ENCODE data around the gene CDH16. TPM values are rescaled to one million over a fixed set of nuclear protein-coding genes. Genes with fewer than 3 reads are reported as not detected.

Gene CDH16
- total and polyA plus RNA-seq, 2 of the 13 experiments (the other 11 are each of a cell fraction or from before 2014, with no cell fraction given) = 2.7 to 3.9 TPM

DNA sequence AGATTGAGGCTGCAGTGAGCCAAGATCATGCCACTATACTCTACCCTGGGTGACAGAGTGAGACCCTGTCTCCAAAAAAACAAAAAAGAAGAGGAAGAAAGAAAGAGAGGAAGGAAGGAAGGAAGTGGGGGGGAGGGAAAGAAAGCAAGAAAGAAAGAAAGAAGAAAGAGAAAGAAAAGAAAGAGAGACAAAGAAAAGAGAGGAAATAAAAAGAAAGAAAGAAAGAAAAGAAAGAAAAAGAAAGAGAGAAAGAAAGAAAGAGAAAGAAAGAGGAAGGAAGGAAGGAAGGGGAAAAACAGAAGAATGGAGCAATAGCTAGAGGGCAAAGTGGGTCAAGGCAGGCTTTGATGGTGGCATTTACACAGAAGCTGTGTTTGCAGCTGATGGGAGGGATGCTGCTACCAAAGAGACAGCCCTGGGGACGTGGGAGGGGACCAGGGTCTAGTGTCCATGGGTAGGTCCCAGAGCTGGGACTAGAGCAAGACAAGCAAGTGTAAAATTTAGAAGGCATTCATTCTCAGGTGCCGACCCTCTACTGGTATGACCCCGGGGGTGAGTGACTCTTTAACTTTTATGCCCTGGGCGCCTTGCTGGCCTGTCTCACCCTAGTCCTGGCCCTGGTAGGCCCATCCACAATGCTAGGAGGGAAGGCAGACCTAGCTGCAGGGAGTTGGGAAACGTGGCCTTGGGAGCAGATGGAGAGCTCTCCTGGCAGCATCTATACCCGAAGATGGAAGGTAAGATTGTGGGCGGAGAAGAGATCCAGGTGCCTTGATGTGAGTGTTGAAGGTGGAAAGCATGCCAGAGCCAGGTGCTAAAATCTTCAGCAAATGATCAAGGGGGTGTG is 40.4 kb upstream of the CDH16 start (continued):
- TF ChIP-seq, protein P1, sequence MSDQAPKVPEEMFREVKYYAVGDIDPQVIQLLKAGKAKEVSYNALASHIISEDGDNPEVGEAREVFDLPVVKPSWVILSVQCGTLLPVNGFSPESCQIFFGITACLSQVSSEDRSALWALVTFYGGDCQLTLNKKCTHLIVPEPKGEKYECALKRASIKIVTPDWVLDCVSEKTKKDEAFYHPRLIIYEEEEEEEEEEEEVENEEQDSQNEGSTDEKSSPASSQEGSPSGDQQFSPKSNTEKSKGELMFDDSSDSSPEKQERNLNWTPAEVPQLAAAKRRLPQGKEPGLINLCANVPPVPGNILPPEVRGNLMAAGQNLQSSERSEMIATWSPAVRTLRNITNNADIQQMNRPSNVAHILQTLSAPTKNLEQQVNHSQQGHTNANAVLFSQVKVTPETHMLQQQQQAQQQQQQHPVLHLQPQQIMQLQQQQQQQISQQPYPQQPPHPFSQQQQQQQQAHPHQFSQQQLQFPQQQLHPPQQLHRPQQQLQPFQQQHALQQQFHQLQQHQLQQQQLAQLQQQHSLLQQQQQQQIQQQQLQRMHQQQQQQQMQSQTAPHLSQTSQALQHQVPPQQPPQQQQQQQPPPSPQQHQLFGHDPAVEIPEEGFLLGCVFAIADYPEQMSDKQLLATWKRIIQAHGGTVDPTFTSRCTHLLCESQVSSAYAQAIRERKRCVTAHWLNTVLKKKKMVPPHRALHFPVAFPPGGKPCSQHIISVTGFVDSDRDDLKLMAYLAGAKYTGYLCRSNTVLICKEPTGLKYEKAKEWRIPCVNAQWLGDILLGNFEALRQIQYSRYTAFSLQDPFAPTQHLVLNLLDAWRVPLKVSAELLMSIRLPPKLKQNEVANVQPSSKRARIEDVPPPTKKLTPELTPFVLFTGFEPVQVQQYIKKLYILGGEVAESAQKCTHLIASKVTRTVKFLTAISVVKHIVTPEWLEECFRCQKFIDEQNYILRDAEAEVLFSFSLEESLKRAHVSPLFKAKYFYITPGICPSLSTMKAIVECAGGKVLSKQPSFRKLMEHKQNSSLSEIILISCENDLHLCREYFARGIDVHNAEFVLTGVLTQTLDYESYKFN (CRISPR knock-in tag; conservative IDR thresholded peaks at IDR 0.05) = no peak
- TF ChIP-seq SAP130 (CRISPR knock-in tag; IDR thresholded peaks at IDR 0.05; ENCODE audit: low read depth) (0 out of 2 replicates have a peak, but pooled peaks have one; percentile 14), MIER3 (CRISPR knock-in tag; IDR thresholded peaks at IDR 0.05; ENCODE audit: borderline replicate concordance) (no peak)
- TF ChIP-seq, protein P2, sequence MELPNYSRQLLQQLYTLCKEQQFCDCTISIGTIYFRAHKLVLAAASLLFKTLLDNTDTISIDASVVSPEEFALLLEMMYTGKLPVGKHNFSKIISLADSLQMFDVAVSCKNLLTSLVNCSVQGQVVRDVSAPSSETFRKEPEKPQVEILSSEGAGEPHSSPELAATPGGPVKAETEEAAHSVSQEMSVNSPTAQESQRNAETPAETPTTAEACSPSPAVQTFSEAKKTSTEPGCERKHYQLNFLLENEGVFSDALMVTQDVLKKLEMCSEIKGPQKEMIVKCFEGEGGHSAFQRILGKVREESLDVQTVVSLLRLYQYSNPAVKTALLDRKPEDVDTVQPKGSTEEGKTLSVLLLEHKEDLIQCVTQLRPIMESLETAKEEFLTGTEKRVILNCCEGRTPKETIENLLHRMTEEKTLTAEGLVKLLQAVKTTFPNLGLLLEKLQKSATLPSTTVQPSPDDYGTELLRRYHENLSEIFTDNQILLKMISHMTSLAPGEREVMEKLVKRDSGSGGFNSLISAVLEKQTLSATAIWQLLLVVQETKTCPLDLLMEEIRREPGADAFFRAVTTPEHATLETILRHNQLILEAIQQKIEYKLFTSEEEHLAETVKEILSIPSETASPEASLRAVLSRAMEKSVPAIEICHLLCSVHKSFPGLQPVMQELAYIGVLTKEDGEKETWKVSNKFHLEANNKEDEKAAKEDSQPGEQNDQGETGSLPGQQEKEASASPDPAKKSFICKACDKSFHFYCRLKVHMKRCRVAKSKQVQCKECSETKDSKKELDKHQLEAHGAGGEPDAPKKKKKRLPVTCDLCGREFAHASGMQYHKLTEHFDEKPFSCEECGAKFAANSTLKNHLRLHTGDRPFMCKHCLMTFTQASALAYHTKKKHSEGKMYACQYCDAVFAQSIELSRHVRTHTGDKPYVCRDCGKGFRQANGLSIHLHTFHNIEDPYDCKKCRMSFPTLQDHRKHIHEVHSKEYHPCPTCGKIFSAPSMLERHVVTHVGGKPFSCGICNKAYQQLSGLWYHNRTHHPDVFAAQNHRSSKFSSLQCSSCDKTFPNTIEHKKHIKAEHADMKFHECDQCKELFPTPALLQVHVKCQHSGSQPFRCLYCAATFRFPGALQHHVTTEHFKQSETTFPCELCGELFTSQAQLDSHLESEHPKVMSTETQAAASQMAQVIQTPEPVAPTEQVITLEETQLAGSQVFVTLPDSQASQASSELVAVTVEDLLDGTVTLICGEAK (IDR thresholded peaks at IDR 0.05) = 0 out of 2 replicates have a peak, but pooled peaks have one; percentile 12
- TF ChIP-seq, protein P2 (CRISPR knock-in tag; IDR thresholded peaks at IDR 0.05) = no peak
- TF ChIP-seq, protein P3, sequence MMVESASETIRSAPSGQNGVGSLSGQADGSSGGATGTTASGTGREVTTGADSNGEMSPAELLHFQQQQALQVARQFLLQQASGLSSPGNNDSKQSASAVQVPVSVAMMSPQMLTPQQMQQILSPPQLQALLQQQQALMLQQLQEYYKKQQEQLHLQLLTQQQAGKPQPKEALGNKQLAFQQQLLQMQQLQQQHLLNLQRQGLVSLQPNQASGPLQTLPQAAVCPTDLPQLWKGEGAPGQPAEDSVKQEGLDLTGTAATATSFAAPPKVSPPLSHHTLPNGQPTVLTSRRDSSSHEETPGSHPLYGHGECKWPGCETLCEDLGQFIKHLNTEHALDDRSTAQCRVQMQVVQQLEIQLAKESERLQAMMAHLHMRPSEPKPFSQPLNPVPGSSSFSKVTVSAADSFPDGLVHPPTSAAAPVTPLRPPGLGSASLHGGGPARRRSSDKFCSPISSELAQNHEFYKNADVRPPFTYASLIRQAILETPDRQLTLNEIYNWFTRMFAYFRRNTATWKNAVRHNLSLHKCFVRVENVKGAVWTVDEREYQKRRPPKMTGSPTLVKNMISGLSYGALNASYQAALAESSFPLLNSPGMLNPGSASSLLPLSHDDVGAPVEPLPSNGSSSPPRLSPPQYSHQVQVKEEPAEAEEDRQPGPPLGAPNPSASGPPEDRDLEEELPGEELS (CRISPR knock-in tag; IDR thresholded peaks at IDR 0.05) = no peak
- TF ChIP-seq, protein P4, sequence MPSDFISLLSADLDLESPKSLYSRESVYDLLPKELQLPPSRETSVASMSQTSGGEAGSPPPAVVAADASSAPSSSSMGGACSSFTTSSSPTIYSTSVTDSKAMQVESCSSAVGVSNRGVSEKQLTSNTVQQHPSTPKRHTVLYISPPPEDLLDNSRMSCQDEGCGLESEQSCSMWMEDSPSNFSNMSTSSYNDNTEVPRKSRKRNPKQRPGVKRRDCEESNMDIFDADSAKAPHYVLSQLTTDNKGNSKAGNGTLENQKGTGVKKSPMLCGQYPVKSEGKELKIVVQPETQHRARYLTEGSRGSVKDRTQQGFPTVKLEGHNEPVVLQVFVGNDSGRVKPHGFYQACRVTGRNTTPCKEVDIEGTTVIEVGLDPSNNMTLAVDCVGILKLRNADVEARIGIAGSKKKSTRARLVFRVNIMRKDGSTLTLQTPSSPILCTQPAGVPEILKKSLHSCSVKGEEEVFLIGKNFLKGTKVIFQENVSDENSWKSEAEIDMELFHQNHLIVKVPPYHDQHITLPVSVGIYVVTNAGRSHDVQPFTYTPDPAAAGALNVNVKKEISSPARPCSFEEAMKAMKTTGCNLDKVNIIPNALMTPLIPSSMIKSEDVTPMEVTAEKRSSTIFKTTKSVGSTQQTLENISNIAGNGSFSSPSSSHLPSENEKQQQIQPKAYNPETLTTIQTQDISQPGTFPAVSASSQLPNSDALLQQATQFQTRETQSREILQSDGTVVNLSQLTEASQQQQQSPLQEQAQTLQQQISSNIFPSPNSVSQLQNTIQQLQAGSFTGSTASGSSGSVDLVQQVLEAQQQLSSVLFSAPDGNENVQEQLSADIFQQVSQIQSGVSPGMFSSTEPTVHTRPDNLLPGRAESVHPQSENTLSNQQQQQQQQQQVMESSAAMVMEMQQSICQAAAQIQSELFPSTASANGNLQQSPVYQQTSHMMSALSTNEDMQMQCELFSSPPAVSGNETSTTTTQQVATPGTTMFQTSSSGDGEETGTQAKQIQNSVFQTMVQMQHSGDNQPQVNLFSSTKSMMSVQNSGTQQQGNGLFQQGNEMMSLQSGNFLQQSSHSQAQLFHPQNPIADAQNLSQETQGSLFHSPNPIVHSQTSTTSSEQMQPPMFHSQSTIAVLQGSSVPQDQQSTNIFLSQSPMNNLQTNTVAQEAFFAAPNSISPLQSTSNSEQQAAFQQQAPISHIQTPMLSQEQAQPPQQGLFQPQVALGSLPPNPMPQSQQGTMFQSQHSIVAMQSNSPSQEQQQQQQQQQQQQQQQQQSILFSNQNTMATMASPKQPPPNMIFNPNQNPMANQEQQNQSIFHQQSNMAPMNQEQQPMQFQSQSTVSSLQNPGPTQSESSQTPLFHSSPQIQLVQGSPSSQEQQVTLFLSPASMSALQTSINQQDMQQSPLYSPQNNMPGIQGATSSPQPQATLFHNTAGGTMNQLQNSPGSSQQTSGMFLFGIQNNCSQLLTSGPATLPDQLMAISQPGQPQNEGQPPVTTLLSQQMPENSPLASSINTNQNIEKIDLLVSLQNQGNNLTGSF (CRISPR knock-in tag; IDR thresholded peaks at IDR 0.05) = no peak

Data from HepG2 (cell line).